GM19463 (cell line): ENCODE measurements around the gene ATXN10.
"Not testable (repeated sequence)": the region's sequence is repeated elsewhere in the genome, so short reads cannot be mapped to it uniquely, and the experiment has no call there.

Experiments used
- ATAC-seq: cut with Tn5 transposase; IDR thresholded peaks from one replicate; pipeline ENCODE4 v1.9.1; 2021; ENCODE audit warnings: mild to moderate bottlenecking, moderate library complexity; ENCODE audit not compliant: unreplicated experiment

The ATXN10 gene

DNA sequence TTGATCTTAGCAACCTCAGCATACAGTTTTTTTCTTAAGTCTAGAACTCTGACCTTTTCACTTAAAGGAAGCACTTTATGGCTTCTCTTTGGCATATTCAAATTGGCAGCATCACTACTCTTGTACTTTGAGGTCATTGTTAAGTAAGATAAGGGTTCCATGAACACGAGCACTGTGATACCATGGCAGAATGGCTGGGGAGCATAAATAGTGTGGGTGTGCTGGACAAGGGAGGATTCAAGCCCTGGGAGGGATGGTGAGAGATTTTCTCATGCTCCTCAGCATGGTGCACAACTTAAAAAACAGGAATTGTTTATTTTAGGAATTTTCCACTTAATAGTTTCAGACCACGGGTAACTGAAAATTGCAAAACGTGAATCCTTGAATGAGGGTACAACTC, 111.4 kb downstream of the ATXN10 start:
- ATAC-seq: no peak

DNA sequence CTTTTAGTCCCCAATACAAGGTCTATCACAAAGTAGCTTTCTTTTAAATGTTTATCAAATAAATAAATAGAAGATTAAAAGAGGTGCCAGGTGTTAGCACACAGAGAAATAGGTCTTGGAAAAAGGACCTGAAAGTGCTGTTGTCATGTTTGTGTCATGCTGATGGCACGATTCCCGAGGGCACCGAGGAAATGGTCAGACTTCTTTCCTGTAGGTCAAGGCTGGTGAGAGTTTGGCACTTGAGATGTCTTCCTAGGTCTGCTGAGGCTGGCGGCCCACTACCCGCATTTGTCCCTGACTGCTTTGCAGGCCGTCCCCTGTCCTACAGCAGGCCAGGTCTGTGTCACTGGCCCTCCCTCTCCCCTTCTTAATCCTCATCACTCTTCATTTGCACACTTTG, 112.1 kb downstream of the ATXN10 start:
- no peak for ATAC-seq

DNA sequence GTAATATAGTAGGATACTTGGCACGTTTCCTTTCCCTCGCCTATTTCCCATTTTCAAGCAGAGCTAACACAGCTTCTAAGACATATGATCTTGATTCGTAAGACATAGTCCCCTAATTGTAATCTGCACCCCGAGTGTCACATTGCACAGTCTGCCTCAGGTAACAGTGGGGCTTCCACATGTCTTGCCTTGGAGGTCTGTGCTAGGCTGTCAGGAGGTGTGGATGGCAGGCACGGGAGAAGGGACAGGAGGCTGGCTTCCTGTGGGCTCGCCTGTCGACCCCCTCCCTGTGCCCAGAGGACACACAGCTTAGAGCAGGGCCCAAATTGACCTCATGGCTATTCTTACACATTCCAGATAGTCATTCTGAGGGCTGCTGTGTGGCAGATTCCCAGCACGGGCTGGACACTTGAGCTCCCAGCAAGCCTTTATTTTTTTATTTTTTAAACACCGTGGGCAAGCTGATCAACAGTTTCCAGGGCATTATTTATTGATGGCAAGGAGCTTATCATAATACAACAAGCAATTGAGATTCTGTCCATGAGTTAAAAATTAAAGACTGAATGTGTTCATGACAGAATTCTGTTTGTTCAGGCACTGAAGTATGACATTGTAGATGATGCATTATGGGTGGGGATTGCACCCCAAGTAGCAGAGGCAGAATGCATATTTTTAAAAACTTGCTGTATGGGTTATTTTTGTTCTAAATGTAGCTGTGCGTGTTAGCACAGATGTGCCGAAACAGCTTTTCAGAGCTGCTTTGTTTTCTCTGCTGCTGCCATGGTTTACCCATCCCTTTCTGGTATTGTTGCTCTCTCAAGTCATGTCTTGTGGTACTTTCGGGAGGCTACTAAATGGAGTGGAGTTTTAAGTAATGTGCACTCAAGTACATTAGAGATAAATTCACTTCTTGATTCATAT, 113.0 kb downstream of the ATXN10 start:
- ATAC-seq: no peak

DNA sequence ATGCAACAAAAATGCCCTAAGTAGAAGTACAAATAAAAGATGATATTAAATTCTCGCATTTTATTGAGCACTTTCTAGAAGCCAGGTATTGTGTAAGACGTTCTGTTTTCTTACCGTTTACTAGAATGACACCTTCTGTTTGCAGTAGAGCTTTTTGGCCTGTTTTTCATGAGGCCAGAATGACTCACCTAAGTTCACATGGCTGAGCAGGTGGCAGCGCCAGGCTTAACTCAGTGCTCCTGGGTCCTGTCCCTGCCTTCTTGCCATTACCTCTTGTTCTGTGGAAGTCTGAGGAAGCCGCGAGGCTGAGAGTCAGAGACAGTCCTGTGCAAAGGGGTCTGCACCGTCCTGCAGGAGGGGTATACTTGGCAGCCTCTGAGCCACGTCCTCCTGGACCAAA, 113.8 kb downstream of the ATXN10 start:
- ATAC-seq: no peak

DNA sequence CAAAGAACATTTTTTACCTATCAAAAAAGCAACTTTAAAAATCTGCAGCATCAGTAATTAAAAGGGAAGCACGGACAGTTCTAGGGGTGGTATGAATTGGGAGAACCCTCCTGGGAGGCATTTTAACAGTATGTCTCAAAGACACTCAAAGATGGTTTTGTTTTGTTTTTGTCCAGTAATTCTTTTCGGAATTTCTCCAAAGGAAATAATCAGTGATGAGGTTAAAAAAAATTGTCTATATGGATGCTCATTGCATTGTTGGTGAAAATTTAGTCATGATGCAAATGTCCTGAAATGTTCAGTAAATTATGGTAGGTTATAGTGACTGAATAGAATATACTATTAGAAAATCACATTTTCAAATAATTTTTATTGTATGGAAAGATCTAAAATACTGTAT, 115.1 kb downstream of the ATXN10 start:
- ATAC-seq: no peak

DNA sequence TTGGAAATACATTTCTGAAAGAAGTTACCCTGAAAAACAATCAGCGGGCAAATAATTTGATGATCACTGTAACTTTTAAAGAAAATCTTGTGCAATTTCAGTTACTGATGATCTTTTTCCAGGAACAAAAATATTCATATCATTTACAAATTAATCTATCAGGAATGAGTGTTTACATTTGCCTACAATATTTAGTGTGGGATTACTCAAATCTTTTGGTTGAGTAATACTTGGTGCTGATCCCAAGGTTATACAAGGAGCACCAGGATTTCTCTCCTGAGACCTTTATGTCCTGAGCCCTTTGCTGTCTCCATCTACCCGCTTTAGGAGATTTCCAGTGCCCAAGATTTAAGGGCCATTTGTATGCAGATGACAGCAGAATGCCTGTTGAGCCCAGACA, 116.1 kb downstream of the ATXN10 start:
- ATAC-seq: no peak

DNA sequence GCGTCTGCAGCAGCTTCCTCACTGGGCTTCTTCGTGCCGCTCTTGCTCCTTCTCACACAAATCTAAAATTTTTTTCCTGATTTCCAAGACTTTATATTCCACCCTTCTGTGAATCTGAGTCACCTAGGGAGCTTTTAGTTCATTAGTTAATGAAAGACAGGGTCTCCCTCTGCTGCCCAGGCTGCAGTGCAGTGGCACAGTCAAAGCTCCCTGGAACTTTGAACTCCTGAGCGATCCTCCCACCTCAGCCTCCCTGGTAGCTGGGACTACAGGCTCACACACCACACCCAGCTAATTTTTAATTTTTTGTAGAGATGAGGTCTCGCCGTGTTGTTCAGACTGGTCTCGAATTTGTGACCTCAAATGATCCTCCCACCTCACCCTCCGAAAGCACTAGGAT, 116.9 kb downstream of the ATXN10 start:
- ATAC-seq: no peak

DNA sequence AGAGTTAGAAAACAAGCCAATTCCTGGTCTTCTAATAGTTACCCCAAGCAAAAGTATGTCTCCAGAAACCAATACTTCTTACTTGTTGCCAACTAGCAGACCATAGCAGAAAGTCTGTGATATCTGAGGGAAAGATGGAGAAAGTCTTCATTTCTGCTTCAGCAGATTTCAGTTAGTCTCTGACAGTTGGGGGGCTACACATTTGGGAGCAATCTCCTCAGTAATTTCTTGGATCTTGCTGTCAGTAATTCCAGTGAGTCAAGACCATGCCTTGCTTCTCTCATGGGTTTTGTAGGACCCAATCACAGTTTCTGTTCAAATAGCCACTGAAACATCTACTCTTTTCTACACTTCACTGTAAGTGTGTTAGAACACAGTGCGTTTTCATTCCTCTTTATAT, 118.8 kb downstream of the ATXN10 start:
- no peak for ATAC-seq

DNA sequence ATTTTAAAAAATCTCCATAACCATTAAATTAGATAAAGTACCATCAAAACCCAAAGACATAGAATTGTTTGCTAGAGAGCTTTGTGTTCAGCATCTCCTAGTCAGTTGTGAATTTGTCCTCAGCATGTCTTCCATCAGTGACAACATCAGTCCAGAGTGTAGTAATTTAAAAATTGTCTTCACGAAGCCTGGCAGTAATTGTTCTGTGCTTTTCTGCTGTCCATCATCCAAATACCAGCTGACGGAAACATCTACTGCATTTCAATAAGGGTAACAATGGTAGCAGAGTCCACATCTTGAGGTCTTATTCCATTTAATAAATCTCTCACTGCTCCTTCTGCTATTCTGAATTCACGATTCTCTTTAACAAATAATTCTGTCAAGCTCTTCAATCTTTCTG, 121.5 kb downstream of the ATXN10 start:
- ATAC-seq: no peak

DNA sequence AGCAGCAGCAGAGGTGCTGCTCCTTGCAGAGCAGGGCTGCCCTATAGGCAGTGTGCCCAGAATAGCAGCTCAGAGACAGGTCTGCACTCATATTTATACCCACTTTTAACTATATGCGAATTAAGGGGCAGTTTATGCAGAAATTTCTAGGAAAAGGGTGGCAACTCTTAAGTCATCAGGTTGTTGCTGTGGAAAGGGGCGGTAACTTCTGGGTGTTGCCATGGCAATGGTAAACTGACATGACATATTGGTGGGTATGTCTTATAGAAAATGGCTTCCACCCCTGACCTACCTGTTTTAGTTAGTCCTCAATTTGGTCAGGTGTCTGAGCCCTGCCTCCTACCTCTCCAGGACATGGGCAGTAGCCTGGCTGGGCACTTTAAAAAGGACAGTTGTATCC, 122.3 kb downstream of the ATXN10 start:
- no peak for ATAC-seq

DNA sequence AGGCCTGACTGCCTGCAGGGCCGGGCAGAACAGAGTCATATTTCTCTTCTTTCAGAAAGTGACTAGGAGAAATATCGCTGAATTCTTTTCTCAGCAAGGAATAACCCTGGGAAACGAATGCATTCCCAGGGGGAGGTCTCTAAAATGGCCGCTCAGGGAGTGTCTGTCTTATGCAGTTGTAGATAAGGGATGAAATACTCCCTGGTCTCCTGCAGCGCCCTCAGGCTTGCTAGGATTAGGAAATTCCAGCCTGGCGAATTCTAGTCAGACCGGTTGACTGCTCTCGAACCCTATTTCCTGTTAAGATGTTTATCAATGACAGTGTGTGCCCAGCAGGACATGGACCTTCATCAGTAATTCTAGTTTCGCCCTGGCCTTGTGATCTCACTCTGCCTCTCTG, 124.4 kb downstream of the ATXN10 start:
- ATAC-seq: not testable (repeated sequence)

DNA sequence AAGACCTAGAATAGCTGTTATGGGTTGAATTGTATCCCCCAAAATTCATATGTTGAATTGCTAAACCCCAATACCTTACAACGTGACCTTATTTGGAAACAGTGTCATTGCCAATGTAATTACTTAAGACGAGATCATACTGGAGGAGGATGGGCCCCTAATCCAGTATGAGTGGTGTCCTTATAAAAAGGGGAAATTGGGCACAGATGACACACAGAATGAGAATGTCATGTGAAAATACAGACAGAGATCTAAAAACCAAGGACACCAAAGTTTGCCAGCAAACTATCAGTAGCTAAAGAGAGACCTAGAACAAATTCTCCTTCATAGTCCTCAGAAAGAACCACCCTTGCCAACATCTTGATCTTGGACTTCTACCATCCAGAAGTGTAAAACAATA, 127.7 kb downstream of the ATXN10 start:
- ATAC-seq: no peak

DNA sequence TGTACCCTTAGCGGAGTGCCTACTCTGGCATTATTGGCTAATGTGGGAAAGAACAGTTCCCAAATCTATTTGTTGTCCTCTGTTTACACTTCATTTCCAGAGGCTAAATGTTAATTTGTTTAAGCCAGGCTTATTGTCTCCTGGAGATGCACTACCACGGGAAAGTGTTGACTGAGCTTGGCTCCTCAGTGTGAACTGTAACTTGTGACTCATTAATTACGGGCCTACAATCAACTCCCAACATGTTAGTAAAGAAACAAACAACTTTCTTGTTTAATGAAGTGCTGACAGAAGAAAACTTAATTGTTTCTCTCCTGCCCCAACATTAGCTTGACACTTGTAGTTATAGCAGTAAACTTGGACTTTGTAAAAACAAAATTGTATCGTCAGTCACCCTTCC, 130.4 kb downstream of the ATXN10 start:
- ATAC-seq: no peak

DNA sequence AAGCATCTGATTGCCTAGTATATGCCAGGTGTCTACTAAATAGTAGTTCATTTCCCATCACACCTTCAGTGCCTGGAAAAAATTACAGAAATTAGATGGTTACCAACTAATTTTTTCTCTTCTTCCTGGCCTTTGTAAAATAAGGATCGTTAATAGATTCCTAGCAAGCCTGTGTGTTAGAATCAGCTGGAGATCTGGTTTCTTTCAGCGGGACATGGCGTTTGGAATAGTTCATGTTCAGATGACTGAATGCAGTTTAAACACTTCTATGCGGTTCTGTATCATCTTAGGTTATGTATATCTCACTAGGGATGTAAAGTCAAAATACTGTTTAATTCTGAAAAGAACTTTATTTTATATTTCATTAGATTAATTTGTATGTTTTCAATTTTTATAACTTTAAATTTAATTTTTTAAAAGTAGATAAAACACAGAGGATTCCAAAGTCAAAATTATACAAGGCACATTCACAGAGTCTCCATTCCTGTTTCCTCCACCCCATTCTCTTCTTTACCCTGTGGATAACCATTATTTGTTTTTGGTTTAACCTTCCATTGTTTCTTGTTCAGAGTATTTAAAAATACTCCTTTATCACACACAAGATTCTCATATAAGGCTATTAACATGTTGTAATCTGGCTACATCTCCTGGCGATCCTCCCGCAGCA, 132.8 kb downstream of the ATXN10 start:
- no peak for ATAC-seq

DNA sequence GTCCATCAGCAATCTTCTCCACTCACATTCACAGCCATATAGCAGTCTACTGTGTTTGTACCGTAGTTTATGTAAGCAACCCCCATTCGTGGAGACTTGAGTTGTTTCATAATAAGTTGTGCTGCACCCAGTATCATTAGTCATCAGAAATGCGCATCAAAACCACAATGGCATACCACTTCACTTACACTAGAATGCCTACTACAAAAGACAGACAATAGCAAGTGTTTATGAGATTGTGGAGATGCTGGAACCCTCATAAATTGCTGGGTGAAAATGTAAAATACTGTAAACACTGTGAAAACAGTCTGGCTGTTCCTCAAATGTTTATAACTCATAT, 133.3 kb downstream of the ATXN10 start:
- no peak for ATAC-seq

DNA sequence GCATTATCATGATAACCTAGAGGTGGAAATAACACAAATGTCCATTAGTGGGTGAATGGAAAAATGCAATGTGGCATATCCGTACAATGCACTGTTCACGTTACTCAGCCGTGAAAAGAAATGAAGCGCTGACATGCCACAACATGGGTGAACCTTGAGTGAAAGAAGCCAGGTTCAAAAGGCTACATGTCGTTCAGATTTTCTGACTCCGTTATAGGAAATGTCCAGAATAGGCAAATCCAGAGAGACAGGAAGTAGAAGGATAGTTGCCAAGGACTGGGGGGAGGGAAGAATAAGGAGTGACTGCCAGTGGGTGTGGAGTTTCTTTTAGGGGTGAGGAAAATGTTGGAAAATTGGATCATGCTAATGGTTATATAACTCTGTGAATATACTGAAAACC, 133.8 kb downstream of the ATXN10 start:
- ATAC-seq: no peak

DNA sequence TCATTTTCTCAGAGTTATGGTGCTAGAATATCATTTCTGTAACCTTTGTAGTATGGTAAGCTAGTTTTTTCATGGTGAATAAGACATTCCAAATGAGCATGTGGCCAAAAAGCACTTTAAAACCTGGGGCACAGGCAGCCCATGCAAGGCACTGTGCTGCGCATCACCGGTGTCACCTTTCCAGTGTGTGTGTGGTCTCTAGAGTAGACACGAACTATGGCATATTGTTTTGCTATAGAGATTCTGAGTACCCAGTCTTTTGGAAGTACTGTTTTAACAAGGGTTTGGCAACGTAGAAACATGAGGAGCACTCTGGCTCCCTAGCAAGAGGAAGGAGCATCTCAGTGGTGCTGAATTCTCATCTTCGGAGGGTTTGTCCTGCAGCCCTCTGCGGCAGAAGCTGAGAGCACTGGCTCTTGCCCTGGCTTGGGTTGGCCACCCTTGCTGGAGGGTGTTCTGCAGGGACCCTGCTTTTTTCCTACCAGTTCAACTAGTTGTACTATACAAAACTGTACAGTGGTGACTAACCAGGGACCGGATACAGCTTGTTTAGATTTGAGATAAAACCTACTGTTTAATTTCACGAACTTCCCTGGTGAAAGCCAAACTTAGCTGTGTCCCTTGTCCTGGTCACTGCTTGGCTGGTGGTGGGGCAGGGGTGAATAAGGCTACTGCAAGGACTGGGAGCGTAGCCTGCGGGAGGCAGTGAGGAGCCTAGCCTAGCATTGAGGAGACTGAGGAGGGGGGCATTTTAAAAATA, 135.7 kb downstream of the ATXN10 start:
- no peak for ATAC-seq

DNA sequence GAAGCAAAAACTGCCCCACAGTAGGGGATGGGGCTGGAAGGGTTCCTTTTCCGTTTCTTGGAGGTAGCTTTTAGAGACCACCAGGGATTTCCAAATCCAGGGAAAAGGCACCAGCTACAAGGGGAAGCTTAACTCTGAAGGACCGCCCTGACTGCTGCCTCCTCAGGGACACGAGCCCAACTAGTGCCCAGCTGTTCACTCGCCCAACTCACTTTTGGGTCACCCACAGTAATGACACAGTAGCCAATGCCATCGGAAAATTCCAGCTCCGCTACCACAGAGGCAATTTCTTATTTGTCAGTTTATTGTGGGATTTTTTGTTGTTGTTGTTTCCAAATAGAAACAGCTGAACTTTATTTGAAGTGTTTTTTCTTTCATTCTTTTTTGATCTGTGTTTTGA, 141.3 kb downstream of the ATXN10 start:
- no peak for ATAC-seq

DNA sequence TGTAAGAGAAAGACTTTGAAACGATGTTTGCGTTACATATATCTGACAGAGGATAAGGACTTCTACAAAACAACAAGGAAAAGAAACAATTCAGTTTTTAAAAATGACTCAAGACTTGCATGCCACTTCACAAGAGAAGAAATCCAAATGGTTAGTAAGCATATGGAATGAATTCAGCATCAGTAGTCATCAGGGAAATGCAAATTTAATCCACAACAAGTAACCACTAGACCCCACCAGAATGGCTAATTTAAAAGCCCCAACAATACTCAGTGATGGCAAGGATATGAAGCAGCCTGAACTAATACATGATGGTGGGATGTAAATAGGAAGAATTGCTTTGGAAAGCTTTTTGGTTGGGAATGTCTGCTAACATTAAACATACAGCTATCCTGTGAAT, 142.6 kb downstream of the ATXN10 start:
- no peak for ATAC-seq

DNA sequence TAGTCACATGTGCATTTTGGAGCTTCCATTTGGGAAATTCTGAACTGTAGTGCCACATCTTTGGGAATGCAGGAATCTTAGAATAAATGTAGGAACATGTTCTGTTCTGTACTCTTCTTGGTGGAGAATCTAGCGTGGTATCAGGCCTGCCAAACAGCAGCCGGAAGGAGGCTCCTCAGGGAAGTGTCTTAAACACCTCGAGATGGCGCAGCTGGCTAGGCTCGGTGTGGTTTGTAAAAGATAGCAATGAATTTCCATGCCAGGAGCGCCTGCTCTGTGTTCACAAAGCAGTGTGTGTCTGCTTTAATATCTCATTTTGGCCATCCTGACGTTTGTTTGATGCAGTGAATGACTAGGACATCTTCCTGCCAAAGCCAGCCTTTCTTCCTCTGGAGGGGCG, 145.1 kb downstream of the ATXN10 start:
- ATAC-seq: no peak

DNA sequence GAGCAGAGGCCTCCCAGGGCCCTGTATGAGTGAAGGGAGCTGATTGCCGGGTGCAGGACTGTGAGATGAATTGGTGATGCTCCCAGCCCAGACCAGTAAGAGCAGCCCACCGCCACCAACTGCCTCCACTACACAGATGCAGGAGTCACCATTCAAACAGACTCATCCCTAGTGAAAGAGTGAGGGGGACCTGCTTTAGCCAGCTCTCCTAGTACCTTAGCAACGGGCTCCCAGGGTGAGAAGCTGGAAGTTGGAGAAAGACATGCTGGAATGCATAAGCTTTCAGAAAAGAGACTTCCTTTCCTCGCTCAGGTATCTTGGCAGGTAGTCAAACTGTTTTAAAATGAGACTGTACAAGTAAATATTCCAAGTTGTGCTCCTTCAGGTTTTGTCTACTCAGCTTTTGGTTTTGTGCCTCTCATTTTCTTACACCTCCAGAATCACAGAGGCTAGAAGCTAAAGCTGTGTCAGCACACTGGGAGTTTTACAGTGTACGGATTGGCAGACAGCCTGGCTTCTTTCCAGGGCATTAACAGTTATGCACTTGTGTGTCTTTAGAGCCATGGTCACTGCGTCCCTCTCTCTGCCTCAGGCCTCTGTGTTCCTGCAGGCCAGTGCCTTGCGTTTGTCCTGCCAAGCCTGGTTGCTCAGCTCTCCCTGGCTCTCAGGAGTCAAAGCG, 146.2 kb downstream of the ATXN10 start:
- ATAC-seq: no peak
